CD4-positive, alpha-beta T cell treated with Interleukin-6 for 4 hours (primary cell): ENCODE measurements around the gene OSGIN1.
"Not testable (repeated sequence)": the region's sequence is repeated elsewhere in the genome, so short reads cannot be mapped to it uniquely, and the experiment has no call there.

Experiments
- DNase-seq: peaks from one replicate; pipeline ENCODE4 v3.0.0-alpha.2; 2020; ENCODE audit warnings: mixed read lengths

The OSGIN1 gene

GRCh38 chr16:83926726-83927397 lies 26.2 kb upstream of the OSGIN1 start:
- peak; percentile 60 for DNase-seq

GRCh38 chr16:83928341-83929055 lies 24.5 kb upstream of the OSGIN1 start:
- DNase-seq: no peak

DNA sequence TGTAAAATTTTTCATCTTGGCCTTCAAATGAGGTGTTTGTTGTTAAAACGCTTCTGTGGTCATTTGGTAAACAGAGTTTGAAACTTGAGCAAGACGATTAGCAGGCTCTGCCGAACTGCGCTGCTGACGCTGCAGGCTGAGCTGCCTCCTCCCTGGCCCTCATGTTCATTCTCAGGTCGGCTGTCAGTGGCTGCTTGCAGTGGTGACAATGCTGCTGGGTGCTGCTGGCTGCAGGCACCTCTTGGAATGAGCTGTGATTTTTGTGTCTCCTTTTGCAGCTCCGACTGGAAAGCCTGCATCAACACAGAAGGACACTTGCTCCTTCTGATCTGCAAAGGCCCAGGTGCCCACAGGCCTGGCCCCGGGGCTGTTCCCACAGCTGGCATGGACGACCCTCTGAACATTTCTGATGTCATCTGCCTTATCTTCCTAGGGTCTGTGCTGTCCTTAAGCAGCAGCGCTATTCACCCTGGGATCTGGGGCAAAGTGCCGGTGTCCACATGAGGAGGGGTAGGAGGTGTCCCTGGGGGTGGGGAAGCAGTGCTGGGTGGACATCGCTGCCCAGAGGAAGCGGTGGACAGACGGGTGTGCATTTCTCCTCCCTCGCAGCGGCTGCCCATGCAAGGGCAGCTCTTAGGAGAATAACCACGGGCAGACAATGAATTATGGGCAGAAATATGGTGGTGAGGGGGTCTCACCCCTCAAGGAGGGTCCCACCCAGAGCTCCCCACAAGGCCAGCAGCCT lies 23.1 kb upstream of the OSGIN1 start:
- no peak for DNase-seq

DNA sequence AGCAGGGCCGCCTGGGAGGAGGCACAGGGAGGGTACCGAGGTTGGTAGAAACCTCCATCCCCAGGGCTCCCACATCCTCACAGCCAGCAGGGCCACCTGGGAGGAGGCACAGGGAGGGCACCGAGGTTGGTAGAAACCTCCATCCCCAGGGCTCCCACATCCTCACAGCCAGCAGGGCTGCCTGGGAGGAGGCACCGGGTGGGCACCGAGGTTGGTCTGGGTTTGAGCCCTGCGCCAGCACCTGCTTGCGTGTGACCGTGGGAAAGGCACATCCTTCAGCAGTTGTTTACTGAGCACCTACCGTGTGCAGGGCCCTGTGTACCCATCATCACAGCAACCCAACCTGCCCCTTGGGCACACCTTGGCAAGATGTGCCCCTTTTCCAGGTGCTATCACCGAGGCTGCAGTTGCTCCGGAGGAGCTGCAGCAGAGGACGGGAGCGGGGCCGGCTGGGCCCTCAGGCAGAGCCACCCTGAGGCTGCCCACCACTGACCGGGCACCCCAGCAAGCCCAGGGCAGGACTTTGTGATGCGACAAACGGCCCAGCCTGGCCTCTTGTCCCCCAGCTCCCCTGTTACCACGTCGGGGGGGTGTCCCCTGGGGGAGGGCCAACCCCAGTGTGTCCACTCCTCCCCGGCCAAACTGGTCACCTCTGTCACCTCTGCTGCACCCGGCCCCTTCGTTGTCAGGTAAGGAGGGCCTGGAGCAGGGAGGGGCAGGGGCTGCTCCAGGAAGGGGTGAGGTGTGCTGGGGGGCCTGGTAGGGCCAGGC lies 22.1 kb upstream of the OSGIN1 start:
- no peak for DNase-seq

DNA sequence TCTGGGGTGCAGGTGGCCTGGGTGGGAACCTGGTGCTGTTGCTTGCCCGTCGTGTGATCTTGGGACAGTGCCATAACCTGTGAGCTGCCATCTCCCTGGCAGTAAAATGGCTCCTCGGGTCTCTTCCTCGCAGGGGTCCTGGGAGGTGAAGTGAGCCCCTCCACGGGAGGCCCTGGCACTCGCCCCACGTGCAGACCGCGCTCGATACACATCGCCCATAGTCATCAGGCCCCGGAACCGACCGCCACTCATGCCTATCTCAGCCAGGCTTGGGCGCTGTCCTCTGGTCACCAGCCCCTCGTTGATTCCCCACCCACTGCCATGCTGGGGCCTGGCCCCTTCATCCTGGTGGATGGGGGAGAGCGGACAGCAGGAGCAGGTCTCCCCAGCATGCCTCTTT lies 21.5 kb upstream of the OSGIN1 start:
- no peak for DNase-seq

DNA sequence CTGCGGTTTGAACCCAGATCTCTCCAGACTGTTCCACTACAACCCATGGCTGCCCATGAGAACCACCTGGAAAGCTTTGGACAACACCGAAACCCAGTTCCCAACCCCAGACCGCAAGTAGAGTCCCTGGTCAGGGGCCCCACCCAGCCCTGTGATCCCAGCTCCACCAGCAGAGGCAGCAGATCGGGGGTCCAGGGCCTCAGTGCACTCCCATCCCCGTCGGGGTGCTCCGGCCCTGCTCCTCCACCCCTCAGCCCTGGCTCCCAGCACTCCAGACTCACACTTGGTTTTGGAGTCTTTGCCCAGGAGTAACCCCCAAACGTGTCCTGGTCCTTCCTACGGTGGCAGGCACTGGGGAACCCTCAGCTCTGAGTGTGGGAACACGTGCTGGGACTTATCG lies 20.7 kb upstream of the OSGIN1 start:
- DNase-seq: no peak

DNA sequence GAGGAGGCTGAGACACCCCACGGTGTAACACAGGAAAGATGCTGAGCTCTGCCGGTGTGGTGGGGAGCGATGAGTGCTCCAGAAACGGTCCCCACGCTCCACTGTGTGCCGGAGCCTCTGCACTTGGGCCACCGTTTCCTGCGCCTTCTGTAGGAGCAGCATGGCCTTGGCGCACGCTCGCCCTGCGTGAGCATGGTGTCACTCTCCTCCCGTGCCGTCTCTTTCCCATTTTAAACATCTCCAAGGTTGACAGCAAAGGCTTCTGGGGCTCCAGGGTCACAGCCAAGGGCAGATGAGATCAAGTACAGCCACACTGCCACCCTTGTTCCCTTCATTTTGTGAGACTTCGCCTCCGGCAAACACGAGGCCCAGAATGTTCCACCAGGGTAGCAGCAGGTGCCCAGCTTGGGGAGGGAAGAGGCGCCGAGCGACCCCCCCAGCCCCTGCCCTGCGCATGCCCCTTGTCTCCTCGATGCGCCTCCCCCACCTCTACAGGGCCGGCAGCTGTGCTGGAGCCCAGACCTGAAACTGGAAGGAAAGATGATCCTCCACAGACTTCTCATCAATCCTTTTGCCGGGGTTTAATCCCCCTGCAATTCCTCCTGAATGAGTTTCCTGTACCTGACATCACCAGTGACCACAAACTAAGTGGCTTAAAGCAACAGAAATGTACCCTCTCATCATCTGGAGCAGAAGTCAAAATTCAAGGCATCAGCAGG lies 19.9 kb upstream of the OSGIN1 start:
- no peak for DNase-seq

DNA sequence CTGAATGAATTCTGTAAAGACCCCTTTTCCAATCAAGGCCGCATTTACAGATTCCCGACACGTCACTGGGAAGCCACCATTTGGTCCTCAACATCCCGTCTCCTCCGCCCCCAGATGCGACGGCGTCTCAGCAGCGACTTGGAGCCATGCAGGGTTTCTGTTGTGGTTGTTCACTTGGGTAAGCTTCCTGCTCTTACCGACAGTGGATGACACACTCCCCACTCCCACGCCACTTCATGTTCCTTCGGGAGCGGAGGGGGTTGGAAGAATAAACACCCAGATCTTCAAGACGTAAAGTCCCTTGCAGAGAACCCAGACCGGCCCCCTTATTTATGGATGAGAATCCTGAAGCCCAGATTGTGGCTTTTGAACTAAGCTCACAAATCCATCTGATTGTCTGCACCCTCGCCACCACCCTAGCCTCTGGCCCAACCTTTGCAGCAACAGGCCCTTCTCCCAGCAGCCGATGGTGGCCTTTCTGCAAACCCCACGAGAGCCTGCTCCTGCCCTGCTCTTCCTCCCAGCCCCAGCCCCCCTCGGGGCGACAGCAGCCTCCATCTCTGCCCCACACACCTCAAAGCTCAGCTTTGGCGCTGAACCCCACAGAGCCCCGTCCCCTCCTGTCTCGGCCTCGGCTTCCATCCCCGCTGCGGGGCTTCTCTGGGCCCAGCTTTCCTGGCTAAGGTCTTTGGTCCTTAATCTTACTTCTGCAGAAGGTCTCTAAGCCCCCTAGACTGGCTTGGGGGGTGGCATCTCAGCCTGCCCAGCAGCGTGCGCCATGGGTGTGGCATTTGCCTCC lies 19.0 kb upstream of the OSGIN1 start:
- no peak for DNase-seq

DNA sequence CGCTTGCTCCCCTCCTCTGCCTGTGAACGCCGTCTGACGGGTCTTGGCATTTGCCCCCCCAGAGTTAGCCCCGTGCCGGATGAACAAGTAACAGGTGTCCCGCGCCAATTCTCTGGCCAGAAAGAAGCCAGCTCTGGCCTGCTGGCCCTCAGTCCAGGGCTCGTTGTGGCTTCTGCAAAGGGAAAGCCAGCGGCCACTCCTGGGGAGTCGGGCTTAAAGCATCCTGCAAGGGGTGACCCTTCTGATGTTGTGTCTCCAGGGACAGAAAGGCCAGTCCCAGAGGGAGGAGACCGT lies 18.4 kb upstream of the OSGIN1 start:
- DNase-seq: no peak

DNA sequence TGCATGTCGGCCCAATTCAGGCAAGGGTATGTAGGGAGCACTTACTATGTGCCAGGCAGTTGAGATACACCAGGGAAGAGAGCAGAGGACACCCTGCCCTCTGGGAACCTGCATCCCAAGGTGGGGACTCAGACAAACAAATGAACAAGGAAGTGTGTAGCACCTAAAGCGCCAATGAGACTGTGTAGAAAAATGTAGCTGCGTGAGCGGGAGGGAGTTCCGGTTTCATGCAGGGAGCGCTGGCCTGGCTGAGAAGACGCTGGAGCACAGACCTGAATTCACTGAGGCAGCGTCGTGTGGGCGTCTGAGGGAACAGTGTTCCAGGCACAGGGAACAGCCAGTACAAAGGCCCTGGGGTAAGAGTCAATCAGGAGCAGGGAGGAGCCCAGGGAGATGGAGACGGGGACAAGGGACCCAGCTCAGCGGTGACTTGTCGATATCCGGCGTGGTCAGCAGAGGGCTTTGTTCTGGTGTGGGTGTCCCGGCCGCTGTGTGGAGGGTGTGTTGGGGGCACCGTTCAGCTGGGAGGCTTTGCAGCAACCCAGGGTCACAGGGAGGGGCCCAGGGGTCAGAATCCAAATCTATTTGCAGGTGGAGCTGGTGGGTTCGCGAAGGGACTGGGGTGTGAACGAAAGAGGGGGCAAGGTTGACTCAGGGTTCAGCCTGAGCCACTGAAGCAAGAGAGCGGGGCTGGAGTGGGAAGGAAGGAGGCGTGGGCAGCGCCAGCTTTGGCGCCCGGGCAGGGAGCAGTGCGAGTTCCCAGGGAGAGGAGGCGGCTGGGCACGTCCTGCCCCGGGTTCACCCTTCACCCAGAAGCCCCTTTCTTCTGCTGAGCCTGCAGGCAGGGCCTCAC lies 17.8 kb upstream of the OSGIN1 start:
- DNase-seq: no peak

DNA sequence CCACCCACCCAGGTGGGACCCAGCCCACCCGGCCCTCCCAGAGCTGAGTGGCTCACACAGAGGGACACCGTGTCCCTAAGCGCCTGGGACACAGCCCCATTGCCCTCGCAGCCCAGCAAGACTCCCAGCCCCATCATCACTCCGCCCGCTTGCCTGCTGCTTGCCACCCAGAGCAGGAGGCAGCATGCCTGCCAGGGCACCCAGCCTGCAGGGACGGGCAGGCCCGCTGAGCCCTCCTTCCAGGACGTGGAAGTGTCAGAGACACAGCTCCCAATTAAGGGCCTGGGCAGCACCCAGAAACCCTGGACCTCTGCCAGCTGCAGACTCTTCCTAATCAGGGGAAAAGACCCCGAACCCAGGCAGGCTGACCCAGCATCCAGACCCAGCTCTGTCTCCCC lies 17.2 kb upstream of the OSGIN1 start:
- DNase-seq: no peak

DNA sequence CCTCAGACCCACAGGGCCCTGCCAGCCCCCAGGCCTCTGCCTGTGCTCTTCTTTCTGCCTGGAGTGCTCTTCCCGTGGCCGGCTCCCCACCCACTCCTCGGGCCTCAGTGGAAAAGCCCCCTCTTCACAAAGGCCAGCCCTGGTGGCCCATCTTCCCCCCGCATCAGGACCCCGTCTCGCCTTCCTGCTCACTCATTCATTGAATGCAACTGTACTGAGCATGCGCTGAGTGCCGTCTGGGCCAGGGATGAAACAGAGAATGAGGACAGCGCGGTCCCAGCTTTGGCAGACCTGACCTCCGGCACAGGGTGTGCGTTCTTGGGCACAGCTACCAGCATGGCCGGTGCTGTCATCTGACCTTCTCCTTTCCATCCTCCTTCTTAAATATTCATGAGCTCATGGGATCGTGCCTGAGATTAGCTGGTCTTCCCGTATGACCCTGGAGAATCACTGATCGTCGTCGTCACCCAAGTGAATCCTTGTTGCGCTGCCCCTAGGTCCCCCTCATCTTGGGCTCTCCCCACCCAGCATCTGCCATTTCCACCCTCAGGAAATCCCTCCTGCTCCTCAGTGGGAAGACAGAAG lies 16.4 kb upstream of the OSGIN1 start:
- DNase-seq: no peak

- DNase-seq: no peak
Observed at GRCh38 chr16:83937267-83937666, 15.8 kb upstream of the OSGIN1 start.

DNA sequence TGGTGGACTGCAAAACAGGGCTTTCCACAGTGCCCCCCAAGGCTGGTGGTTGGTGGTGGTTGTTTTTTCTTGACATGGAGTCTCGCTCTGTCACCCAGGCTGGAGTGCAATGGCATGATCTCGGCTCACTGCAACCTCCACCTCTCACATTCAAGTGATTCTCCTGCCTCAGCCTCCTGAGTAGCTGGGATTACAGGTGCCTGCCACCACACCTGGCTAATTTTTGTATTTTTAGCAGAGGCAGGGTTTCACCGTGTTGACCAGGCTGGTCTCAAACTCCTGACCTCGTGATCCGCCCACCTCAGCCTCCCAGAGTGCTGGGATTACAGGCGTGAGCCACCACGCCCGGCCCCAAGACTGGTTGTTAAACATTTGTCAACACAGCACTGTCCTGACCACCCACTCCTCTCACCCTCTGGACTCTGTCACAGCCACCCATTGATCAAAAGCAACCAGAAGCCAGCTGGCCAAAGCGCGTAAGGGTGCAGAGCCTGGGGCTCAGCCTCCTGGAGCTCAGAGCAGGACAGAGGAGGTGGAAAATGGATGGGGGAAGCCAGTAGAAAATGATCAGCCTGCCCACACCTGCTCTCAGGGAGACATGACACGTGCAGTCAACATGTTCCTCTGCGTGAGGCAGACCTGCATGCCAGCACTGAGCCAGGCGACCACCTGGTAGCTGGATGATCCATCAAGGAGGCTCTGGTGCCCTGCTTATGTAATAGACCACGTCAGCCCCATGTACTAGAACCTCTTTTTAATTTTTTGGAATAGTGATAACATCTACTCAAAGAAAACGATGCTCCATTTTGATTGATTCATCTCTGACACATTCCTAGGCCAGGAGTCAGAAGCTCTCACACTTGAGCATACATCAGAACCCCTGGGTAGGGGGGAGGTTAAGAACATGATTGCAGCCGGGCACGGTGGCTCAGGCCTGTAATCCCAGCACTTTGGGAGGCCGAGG lies 14.8 kb upstream of the OSGIN1 start:
- DNase-seq: no peak

DNA sequence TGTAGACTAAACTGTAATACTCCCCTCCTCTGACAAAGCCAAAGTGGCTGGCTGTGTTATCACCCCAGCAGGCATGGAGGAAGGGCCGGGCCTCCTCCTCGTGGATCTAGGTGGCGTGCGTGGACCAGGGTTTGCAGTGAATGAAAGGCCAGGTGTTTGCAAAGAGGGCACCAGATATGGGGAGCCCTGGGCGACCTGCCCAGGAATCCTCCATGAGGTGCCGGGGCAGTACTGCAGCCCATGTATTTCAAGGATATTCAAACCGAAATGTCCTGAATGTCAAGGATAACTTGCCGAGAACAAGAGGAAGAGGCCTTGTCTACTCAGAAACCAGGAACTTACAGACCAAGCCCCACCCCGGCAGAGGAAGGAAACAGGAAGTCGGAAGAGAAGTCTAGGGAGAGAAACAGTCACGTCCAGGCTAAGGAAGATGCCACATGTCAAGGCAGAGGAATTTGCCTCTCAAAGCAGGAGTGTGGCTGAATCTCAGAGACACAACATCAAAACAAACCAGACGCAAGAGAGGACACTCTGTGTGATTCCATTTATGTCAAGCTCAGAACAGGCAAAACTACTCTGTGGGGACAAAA lies 13.7 kb upstream of the OSGIN1 start:
- no peak for DNase-seq

GRCh38 chr16:83940119-83940518 lies 12.9 kb upstream of the OSGIN1 start:
- DNase-seq: no peak

GRCh38 chr16:83940630-83941378 lies 12.2 kb upstream of the OSGIN1 start:
- DNase-seq: no peak

GRCh38 chr16:83941546-83941945 lies 11.5 kb upstream of the OSGIN1 start:
- DNase-seq: not testable (repeated sequence)
